ENCODE results near the gene KCNMA1.

- no peak for TF ChIP-seq CTCF (IDR thresholded peaks at IDR 0.05 in 8 of 11, conservative IDR thresholded peaks at IDR 0.05 in 3 of 11)
- no peak for TF ChIP-seq POLR2A (IDR thresholded peaks at IDR 0.05)
- TF ChIP-seq POLR2AphosphoS5 (IDR thresholded peaks at IDR 0.05), result no peak
Observed at GRCh38 chr10:77034240-77034639, 603.4 kb downstream of the KCNMA1 start.
